Measurements from ENCODE around the gene SPIN4.

- TF ChIP-seq CREB1 (CRISPR knock-in tag; IDR thresholded peaks at IDR 0.05) (no peak), ELF4 (CRISPR knock-in tag; IDR thresholded peaks at IDR 0.05; ENCODE audit: low read depth) (no peak)
- TF ChIP-seq, protein P1, sequence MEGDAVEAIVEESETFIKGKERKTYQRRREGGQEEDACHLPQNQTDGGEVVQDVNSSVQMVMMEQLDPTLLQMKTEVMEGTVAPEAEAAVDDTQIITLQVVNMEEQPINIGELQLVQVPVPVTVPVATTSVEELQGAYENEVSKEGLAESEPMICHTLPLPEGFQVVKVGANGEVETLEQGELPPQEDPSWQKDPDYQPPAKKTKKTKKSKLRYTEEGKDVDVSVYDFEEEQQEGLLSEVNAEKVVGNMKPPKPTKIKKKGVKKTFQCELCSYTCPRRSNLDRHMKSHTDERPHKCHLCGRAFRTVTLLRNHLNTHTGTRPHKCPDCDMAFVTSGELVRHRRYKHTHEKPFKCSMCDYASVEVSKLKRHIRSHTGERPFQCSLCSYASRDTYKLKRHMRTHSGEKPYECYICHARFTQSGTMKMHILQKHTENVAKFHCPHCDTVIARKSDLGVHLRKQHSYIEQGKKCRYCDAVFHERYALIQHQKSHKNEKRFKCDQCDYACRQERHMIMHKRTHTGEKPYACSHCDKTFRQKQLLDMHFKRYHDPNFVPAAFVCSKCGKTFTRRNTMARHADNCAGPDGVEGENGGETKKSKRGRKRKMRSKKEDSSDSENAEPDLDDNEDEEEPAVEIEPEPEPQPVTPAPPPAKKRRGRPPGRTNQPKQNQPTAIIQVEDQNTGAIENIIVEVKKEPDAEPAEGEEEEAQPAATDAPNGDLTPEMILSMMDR (IDR thresholded peaks at IDR 0.05): no peak
- TF ChIP-seq, protein P2, sequence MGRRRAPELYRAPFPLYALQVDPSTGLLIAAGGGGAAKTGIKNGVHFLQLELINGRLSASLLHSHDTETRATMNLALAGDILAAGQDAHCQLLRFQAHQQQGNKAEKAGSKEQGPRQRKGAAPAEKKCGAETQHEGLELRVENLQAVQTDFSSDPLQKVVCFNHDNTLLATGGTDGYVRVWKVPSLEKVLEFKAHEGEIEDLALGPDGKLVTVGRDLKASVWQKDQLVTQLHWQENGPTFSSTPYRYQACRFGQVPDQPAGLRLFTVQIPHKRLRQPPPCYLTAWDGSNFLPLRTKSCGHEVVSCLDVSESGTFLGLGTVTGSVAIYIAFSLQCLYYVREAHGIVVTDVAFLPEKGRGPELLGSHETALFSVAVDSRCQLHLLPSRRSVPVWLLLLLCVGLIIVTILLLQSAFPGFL (CRISPR knock-in tag; IDR thresholded peaks at IDR 0.05; ENCODE audit: borderline replicate concordance): no peak
These were observed 49.2 kb upstream of the SPIN4 start for GRCh38 chrX:63400340-63400739.

Measured in WTC11 (cell line).